Measurements from ENCODE around the gene PTDSS2. TPM values are rescaled to one million over a fixed set of nuclear protein-coding genes. Genes with fewer than 3 reads are reported as not detected.

The PTDSS2 gene
- total and polyA plus RNA-seq, 2 of the 13 experiments (the other 11 are each of a cell fraction or from before 2014, with no cell fraction given): 21.7 to 26.4 TPM

DNA sequence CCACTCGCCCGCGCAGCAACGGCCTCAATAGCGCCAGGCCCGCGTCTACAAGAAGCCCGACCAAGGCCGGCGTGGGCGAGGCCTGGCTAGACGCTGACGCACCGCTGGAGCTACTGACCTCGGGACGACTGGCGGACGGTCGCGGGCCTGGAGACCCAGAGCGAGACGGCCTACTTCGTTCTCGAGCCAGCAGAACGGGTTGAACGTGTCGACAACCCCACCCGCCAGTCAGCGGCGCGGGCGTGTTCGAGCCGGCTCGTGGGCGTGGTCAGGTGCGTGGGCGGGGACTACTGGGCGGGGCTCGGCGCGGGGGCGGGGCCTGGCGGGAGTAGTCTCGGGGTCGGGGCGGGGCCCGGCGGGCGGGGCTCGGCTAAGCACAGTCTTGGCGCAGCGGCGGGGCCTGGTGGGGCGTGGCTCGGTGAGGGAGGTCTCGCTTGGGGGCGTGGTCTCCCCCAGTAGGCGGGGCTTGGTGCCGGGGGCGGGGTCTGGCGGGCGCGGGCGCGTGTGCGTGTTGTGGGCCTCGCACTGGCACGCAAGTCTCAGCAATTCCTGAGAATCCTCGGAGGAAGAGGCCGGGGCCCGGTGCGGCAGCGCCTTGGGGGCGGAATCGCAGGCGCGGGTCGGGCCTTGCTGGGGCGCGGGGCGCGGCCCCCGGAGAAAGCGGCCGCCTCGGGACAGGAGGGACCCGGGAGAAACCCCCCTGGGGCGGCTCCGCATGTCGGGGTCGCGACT is 57.1 kb downstream of the PTDSS2 start, which contains the start of gene RNH1 (continued):
- no peak for TF ChIP-seq RFX5 (IDR thresholded peaks at IDR 0.05; ENCODE audit: low read depth, low read length)
- TF ChIP-seq BCL6 (CRISPR knock-in tag; IDR thresholded peaks at IDR 0.05): no peak
- TF ChIP-seq BCLAF1 (IDR thresholded peaks at IDR 0.05): no peak
- TF ChIP-seq ZNF572 (CRISPR knock-in tag; IDR thresholded peaks at IDR 0.05): no peak
- TF ChIP-seq ZNF441 (CRISPR knock-in tag; IDR thresholded peaks at IDR 0.05; ENCODE audit: borderline replicate concordance): no peak
- no peak for TF ChIP-seq HHEX (CRISPR knock-in tag; IDR thresholded peaks at IDR 0.05)
- TF ChIP-seq ZNF17 (CRISPR knock-in tag; IDR thresholded peaks at IDR 0.05): no peak
- TF ChIP-seq HNRNPLL (IDR thresholded peaks at IDR 0.05; ENCODE audit: low read depth, low read length, poor library complexity, severe bottlenecking): no peak
- no peak for TF ChIP-seq FIP1L1 (IDR thresholded peaks at IDR 0.05; ENCODE audit: borderline replicate concordance, insufficient read depth, low read depth, low read length)
- peak; percentile 42; the same call in 1 of the 2 replicates for TF ChIP-seq TBX2 (CRISPR knock-in tag; IDR thresholded peaks at IDR 0.05; ENCODE audit: borderline replicate concordance)
- no peak for TF ChIP-seq SP5 (CRISPR knock-in tag; IDR thresholded peaks at IDR 0.05; ENCODE audit: borderline replicate concordance, low read depth)
- no peak for TF ChIP-seq PCBP2 (optimal IDR thresholded peaks at IDR 0.05; ENCODE audit: low read depth, low read length, poor library complexity, severe bottlenecking)
- TF ChIP-seq ZNF615 (CRISPR knock-in tag; IDR thresholded peaks at IDR 0.05; ENCODE audit: borderline replicate concordance): no peak
- peak; percentile 67; the same call in 1 of the 2 replicates for TF ChIP-seq ZNF546 (CRISPR knock-in tag; conservative IDR thresholded peaks at IDR 0.05)
- TF ChIP-seq IRF9 (CRISPR knock-in tag; IDR thresholded peaks at IDR 0.05; ENCODE audit: borderline replicate concordance): peak; percentile 46; the same call in 1 of the 2 replicates
- TF ChIP-seq, protein P1, sequence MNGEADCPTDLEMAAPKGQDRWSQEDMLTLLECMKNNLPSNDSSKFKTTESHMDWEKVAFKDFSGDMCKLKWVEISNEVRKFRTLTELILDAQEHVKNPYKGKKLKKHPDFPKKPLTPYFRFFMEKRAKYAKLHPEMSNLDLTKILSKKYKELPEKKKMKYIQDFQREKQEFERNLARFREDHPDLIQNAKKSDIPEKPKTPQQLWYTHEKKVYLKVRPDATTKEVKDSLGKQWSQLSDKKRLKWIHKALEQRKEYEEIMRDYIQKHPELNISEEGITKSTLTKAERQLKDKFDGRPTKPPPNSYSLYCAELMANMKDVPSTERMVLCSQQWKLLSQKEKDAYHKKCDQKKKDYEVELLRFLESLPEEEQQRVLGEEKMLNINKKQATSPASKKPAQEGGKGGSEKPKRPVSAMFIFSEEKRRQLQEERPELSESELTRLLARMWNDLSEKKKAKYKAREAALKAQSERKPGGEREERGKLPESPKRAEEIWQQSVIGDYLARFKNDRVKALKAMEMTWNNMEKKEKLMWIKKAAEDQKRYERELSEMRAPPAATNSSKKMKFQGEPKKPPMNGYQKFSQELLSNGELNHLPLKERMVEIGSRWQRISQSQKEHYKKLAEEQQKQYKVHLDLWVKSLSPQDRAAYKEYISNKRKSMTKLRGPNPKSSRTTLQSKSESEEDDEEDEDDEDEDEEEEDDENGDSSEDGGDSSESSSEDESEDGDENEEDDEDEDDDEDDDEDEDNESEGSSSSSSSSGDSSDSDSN (CRISPR knock-in tag; IDR thresholded peaks at IDR 0.05): no peak; the same call in 1 of the 2 replicates
